Thyroid gland (tissue), 4 donors: ENCODE measurements around the gene BTNL8. TPM values are rescaled to one million over a fixed set of nuclear protein-coding genes. Genes with fewer than 3 reads are reported as not detected.

Experiments used
- DNase-seq, 2 donors: peaks; one replicate each; pipeline ENCODE4 v3.0.0-alpha.2; 2019
- H3K27ac ChIP-seq, 3 donors: fragments of 200-600 bp; sonication (generic); 1 replicate in 2 of 3; 2 replicates in 1 of 3; pipeline ENCODE4 v1.5.1; 2016 to 2019; ENCODE audit warnings: mild to moderate bottlenecking in 1 of 3, moderate library complexity in 1 of 3
- H3K27me3 ChIP-seq: fragments of 200-600 bp; sonication (generic); one replicate; pipeline ENCODE4 v1.5.1; 2019
- H3K36me3 ChIP-seq, 2 donors: fragments of 200-600 bp; sonication (generic); one replicate each; pipeline ENCODE4 v1.5.1; 2016 to 2019
- H3K4me1 ChIP-seq, 2 donors: fragments of 200-600 bp; sonication (generic); one replicate each; pipeline ENCODE4 v1.5.1; 2017 to 2019
- H3K4me3 ChIP-seq, 3 donors: fragments of 200-600 bp; sonication (generic); replicated peaks in 1 of 3; 1 replicate in 2 of 3; 2 replicates in 1 of 3; pipeline ENCODE4 v1.5.1; 2016; ENCODE audit warnings: mild to moderate bottlenecking in 1 of 3
- H3K9me3 ChIP-seq: fragments of 200-600 bp; sonication (generic); one replicate; pipeline ENCODE4 v1.5.1; 2017
- POLR2A ChIP-seq, 2 donors: fragments of 450-650 bp; IDR thresholded peaks; one replicate each; pipeline ENCODE4 v1.6.1; 2017; ENCODE audit warnings: antibody characterized with exemption in 2 of 2, mild to moderate bottlenecking in 2 of 2, moderate library complexity in 1 of 2
- WGBS, 2 donors: methylation state at CpG; one replicate each; pipeline ENCODE4 v1.1.5; 2017; 5-methylcytosine and 5-hydroxymethylcytosine counted together
- intact Hi-C: fragments of 100-400 bp; cut with DNase I; formaldehyde crosslinking; loops from one replicate; pipeline ENCODE4 v1.15.1; 2023
- total RNA-seq, 4 donors: library from RNA; depleted of rRNA; stranded (reverse); fragments of >200 nt; gene quantifications; one replicate each; pipeline ENCODE4 v1.2.3, GENCODE V29; 2016
- TF ChIP-seq, protein P1 (sequence below), 6 experiments: fragments of 200-600 bp in 3 of 6; fragments of 450-650 bp in 3 of 6; sonication (generic) in 3 of 6; IDR thresholded peaks; one replicate each; pipeline ENCODE4 v1.5.1; 2016 to 2019; ENCODE audit warnings: antibody characterized with exemption in 6 of 6, mild to moderate bottlenecking in 2 of 6, inconsistent platforms in 1 of 6, moderate library complexity in 1 of 6

Gene BTNL8
- total RNA-seq, 4 donors from 2014 or later, result 0.89 to 7.1 (median 2.8) TPM

DNA sequence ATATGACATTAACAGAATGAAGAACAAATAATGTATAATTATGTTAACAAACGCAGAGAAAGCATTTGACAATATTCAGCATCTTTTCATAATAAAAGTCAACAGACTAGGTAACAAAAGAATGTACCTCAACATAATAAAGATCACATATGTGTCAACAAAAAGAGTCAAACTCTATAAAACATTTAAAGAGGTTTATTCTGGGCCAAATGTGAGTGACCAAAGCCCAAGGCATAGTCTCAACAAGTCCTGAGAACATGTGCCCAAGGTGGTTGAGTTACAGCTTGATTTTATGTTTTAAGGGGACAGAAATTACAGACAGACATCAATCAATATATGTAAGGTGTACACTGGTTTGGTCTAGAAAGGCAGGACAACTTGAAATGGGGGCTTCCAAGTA is 19.4 kb downstream of the BTNL8 start:
- 85 to 87% methylated on average over 1 of the region's 1 CpG for WGBS, 2 donors
- TF ChIP-seq POLR2A (IDR thresholded peaks at IDR 0.05), result no peak
- TF ChIP-seq, protein P1, sequence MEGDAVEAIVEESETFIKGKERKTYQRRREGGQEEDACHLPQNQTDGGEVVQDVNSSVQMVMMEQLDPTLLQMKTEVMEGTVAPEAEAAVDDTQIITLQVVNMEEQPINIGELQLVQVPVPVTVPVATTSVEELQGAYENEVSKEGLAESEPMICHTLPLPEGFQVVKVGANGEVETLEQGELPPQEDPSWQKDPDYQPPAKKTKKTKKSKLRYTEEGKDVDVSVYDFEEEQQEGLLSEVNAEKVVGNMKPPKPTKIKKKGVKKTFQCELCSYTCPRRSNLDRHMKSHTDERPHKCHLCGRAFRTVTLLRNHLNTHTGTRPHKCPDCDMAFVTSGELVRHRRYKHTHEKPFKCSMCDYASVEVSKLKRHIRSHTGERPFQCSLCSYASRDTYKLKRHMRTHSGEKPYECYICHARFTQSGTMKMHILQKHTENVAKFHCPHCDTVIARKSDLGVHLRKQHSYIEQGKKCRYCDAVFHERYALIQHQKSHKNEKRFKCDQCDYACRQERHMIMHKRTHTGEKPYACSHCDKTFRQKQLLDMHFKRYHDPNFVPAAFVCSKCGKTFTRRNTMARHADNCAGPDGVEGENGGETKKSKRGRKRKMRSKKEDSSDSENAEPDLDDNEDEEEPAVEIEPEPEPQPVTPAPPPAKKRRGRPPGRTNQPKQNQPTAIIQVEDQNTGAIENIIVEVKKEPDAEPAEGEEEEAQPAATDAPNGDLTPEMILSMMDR (IDR thresholded peaks at IDR 0.05), result no peak
- no peaks in the 10 kb centered on the region for H3K9me3 ChIP-seq
- H3K27ac ChIP-seq, result no peak overlapping the region
- intact Hi-C loops, result no loop called here
- no peaks in the 10 kb centered on the region for H3K27me3 ChIP-seq
- DNase-seq, result no peak
- H3K4me1 ChIP-seq, result peaks cover 11 to 12% of the 10 kb centered on the region in 2 donors
- H3K4me3 ChIP-seq, result no peak overlapping the region
- no peaks in the 10 kb centered on the region for H3K36me3 ChIP-seq

DNA sequence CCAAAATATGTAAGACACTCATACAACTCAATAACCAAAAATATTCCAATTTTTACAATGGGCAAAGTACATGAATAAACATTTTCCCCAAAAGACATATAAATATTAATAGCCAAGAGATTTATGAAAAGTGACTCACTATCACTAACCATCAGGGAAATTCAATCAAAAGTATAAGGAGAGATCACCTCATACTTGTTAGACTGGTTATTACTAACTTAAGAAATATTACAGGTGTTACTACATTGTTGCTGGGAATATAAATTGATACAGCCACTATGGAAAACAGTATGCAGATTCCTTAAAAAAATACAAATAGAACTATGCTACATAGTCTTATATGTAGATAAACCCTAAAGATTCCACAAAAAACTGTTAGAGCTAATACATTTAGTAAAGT is 21.8 kb downstream of the BTNL8 start:
- no peak for TF ChIP-seq POLR2A (IDR thresholded peaks at IDR 0.05)
- TF ChIP-seq, protein P1 (IDR thresholded peaks at IDR 0.05), result no peak
- no peak for DNase-seq
- H3K36me3 ChIP-seq, result no peaks in the 10 kb centered on the region
- no peak overlapping the region for H3K27ac ChIP-seq
- no peaks in the 10 kb centered on the region for H3K27me3 ChIP-seq
- H3K4me1 ChIP-seq, result no peaks in the 10 kb centered on the region
- intact Hi-C loops, result no loop called here
- no peaks in the 10 kb centered on the region for H3K9me3 ChIP-seq
- no peak overlapping the region for H3K4me3 ChIP-seq

DNA sequence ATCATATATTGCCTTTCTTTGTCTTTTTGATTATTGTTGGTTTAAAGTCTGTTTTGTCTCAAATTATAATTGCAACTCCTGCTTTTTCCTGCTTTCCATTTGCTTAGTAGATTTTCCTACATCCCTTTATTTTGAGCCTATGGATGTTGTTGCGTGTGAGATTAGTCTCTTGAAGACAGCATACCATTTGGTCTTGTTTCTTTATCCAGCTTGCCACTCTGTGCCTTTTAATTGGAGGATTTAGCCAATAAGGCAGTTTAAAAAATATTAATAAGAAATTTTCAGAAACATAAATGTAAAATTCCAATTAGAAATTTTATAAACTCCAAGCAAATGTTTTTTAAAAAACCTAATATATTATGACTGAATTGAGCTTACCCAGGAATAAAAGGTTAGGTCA is 24.0 kb downstream of the BTNL8 start:
- Histone ChIP-seq H3K4me1 (no peaks in the 10 kb centered on the region), H3K27me3 (no peaks in the 10 kb centered on the region), H3K27ac (no peak overlapping the region), H3K9me3 (no peaks in the 10 kb centered on the region), H3K36me3 (no peaks in the 10 kb centered on the region), H3K4me3 (no peak overlapping the region)
- no peak for DNase-seq
- intact Hi-C loops, result no loop called here
- no peak for TF ChIP-seq POLR2A (IDR thresholded peaks at IDR 0.05)
- TF ChIP-seq, protein P1 (IDR thresholded peaks at IDR 0.05), result no peak
- WGBS, 2 donors, result 37 to 96% methylated on average over 1 of the region's 1 CpG

DNA sequence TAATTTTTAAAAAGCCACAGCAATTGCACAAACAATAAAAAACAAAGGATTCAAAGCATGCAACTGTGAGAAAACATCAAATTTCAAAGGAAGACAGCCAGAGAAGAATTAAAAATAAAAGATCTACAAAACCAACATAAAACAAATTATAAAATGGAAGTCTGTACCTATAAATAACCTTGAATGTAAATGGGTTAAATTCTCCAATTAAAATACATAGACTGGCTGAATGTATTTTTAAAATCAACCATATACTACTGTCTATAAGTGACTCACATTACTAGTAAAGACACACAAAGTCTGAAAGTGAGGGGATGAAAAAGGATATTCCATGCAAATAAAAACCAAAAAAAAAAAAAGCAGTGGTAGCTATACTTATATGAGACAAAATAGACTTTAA is 33.7 kb downstream of the BTNL8 start:
- intact Hi-C loops, result no loop called here

DNA sequence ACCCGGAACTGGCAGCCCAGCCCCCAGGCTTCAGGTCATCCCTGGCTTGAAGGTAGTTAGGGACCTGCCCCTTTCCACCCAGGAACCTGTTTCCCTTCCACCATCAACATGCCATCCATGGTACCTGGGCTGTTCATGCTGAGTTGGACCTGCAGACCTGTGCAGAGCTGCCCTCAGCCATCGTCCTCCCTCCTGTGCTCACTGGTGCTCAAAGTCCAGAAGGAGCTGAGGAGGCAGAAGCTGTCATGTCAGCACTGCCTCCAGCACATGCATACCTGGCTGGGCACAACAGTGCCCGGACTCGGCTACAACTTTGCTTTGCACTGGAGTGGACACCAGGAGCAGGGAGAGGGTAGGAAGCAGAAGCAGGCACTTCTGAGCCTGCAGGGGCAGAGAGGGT is 36.2 kb downstream of the BTNL8 start:
- Histone ChIP-seq H3K4me3 (no peak overlapping the region), H3K4me1 (no peaks in the 10 kb centered on the region), H3K36me3 (no peaks in the 10 kb centered on the region), H3K9me3 (no peaks in the 10 kb centered on the region), H3K27me3 (no peaks in the 10 kb centered on the region), H3K27ac (no peak overlapping the region)
- no peak for TF ChIP-seq POLR2A (IDR thresholded peaks at IDR 0.05)
- TF ChIP-seq, protein P1 (IDR thresholded peaks at IDR 0.05), result no peak
- 82 to 86% methylated on average over 3 to 4 of the region's 4 CpGs for WGBS, 2 donors
- DNase-seq, result no peak
- intact Hi-C loops, result no loop called here

More for the DNA sequence above, 33.7 kb downstream of the BTNL8 start:
- no peaks in the 10 kb centered on the region for H3K4me1 ChIP-seq
- H3K9me3 ChIP-seq, result no peaks in the 10 kb centered on the region
- H3K36me3 ChIP-seq, result no peaks in the 10 kb centered on the region
- H3K27me3 ChIP-seq, result no peaks in the 10 kb centered on the region
- no peak overlapping the region for H3K4me3 ChIP-seq
- DNase-seq, result no peak
- H3K27ac ChIP-seq, result no peak overlapping the region
- TF ChIP-seq, protein P1 (IDR thresholded peaks at IDR 0.05), result no peak
- no peak for TF ChIP-seq POLR2A (IDR thresholded peaks at IDR 0.05)
